PC-9 (cell line): ENCODE results near the gene RAB36. TPM values are rescaled to one million over a fixed set of nuclear protein-coding genes. Genes with fewer than 3 reads are reported as not detected.

Source experiments
- BruUV-seq: library from RNA; stranded (reverse); fragments of 400-500 nt; replicated peaks from 2 replicates; lab custom pipeline; 2021; lab: Mats Ljungman, UMichigan
- CTCF ChIA-PET: fragments of 300-600 bp; sonication (Branson Sonifier 250); formaldehyde crosslinking; loops from one replicate; lab custom pipeline; 2022; ENCODE audit warnings: antibody characterized with exemption; lab: Charles Lee
- POLR2A ChIA-PET: fragments of 300-600 bp; sonication (Branson Sonifier 250); formaldehyde crosslinking; loops from one replicate; lab custom pipeline; 2022; ENCODE audit warnings: antibody characterized with exemption; ENCODE audit not compliant: unreplicated experiment; lab: Charles Lee
- DNase-seq, 2 experiments: peaks; one replicate each; pipeline versions ENCODE4 v3.0.0 to v3.0.0-alpha.2; 2015 to 2022; ENCODE audit warnings: mixed read lengths in 1 of 2
- H2AFZ ChIP-seq: fragments of 200-600 bp; sonication (generic); 2 replicates; pipeline ENCODE4 v1.8.1; 2017; ENCODE audit warnings: antibody characterized with exemption
- H3F3A ChIP-seq: fragments of 200-600 bp; sonication (generic); 2 replicates; pipeline ENCODE4 v1.8.1; 2017; ENCODE audit warnings: antibody characterized with exemption, mild to moderate bottlenecking, low read depth; ENCODE audit not compliant: insufficient read depth
- H3K27ac ChIP-seq: fragments of 200-600 bp; sonication (generic); 2 replicates; pipeline ENCODE4 v1.6.1; 2016; ENCODE audit warnings: mixed run types
- H3K27me3 ChIP-seq: fragments of 200-600 bp; sonication (generic); 2 replicates; pipeline ENCODE4 v1.6.1; 2016; ENCODE audit warnings: low read depth, mixed run types; ENCODE audit not compliant: insufficient read depth
- H3K36me3 ChIP-seq: fragments of 200-600 bp; sonication (generic); 2 replicates; pipeline ENCODE4 v1.6.1; 2016; ENCODE audit warnings: low read depth, mixed run types
- H3K4me1 ChIP-seq: fragments of 200-600 bp; sonication (generic); replicated peaks from 2 replicates; pipeline ENCODE4 v1.6.1; 2016; ENCODE audit warnings: mixed run types; ENCODE audit not compliant: insufficient read depth
- H3K4me2 ChIP-seq: fragments of 200-600 bp; sonication (generic); 2 replicates; pipeline ENCODE4 v1.6.1; 2017; ENCODE audit warnings: mixed run types
- H3K4me3 ChIP-seq: fragments of 200-600 bp; sonication (generic); 2 replicates; pipeline ENCODE4 v1.6.1; 2016; ENCODE audit warnings: mixed run types
- H3K79me2 ChIP-seq: fragments of 200-600 bp; sonication (generic); 2 replicates; pipeline ENCODE4 v1.6.1; 2017; ENCODE audit warnings: low read depth, mixed run types
- H3K9me2 ChIP-seq: fragments of 200-600 bp; sonication (generic); 2 replicates; pipeline ENCODE4 v1.8.1; 2017; ENCODE audit warnings: mild to moderate bottlenecking; ENCODE audit not compliant: insufficient read depth
- H3K9me3 ChIP-seq: fragments of 200-600 bp; sonication (generic); 2 replicates; pipeline ENCODE4 v1.8.1; 2016; ENCODE audit warnings: low read depth; ENCODE audit not compliant: insufficient read depth
- H4K20me1 ChIP-seq: fragments of 200-600 bp; sonication (generic); 2 replicates; pipeline ENCODE4 v1.8.1; 2017; ENCODE audit not compliant: insufficient read depth
- CTCF ChIP-seq: fragments of 200-600 bp; sonication (generic); conservative IDR thresholded peaks from 2 replicates; pipeline ENCODE4 v1.6.1; 2017; ENCODE audit warnings: mixed run types, antibody characterized with exemption, mild to moderate bottlenecking, moderate library complexity
- EZH2 ChIP-seq: fragments of 200-600 bp; sonication (generic); IDR thresholded peaks from 2 replicates; pipeline ENCODE4 v1.8.0; 2017; ENCODE audit warnings: antibody characterized with exemption, low read depth
- intact Hi-C: fragments of 100-400 bp; cut with micrococcal nuclease; formaldehyde crosslinking; loops from one replicate; pipeline ENCODE4 v1.10.0; 2022; ENCODE audit not compliant: unreplicated experiment
- total RNA-seq: library from RNA; stranded (reverse); gene quantifications from 2 replicates; pipeline ENCODE4 v1.2.3, GENCODE V29; 2021

Gene RAB36
- total RNA-seq, 1 experiment from 2014 or later, result 6.8 TPM

- ChIA-PET CTCF (interaction anchor here (0.6 to 1.3 kb wide), 2 partner anchors 19 to 1014 kb away, joined by 4 to 7 read pairs; no protein-coding TSS in a partner anchor), POLR2A (no interaction called here)
- intact Hi-C loops, result no loop called here
- Histone ChIP-seq H2AFZ (no peak overlapping the region), H4K20me1 (no peaks in the 10 kb centered on the region), H3K9me2 (no peaks in the 10 kb centered on the region), H3K4me3 (no peak overlapping the region), H3K4me1 (no peaks in the 10 kb centered on the region), H3K27me3 (no peaks in the 10 kb centered on the region), H3K4me2 (no peak overlapping the region), H3K36me3 (no peaks in the 10 kb centered on the region), H3K9me3 (no peaks in the 10 kb centered on the region), H3K27ac (no peak overlapping the region), H3K79me2 (no peaks in the 10 kb centered on the region), H3F3A (no peaks in the 10 kb centered on the region)
- TF ChIP-seq CTCF, result no peak
- no peak for TF ChIP-seq EZH2
- DNase-seq, result no peak
- BruUV-seq, result no TSS peak
These were observed 18.4 kb downstream of the RAB36 start for GRCh38 chr22:23163665-23164064.

- no peaks in the 10 kb centered on the region for H4K20me1 ChIP-seq
- TF ChIP-seq CTCF (no peak), EZH2 (no peak)
- H3F3A ChIP-seq, result no peaks in the 10 kb centered on the region
- no peak overlapping the region for H3K27ac ChIP-seq
- H3K27me3 ChIP-seq, result no peaks in the 10 kb centered on the region
- no TSS peak for BruUV-seq
- intact Hi-C loops, result no loop called here
- H3K79me2 ChIP-seq, result no peaks in the 10 kb centered on the region
- no peak overlapping the region for H3K4me3 ChIP-seq
- H3K9me3 ChIP-seq, result no peaks in the 10 kb centered on the region
- ChIA-PET POLR2A (no interaction called here), CTCF (interaction anchor here (0.6 to 1.3 kb wide), 2 partner anchors 19 to 1014 kb away, joined by 4 to 7 read pairs; no protein-coding TSS in a partner anchor)
- H3K36me3 ChIP-seq, result no peaks in the 10 kb centered on the region
- H2AFZ ChIP-seq, result no peak overlapping the region
- no peak overlapping the region for H3K4me2 ChIP-seq
- DNase-seq, result no peak
- H3K9me2 ChIP-seq, result no peaks in the 10 kb centered on the region
- H3K4me1 ChIP-seq, result no peaks in the 10 kb centered on the region
These were observed 18.8 kb downstream of the RAB36 start for GRCh38 chr22:23164091-23164490.

- TF ChIP-seq CTCF, result no peak
- TF ChIP-seq EZH2, result no peak
- Histone ChIP-seq H3K9me2 (no peaks in the 10 kb centered on the region), H3K4me3 (no peak overlapping the region), H3K4me2 (no peak overlapping the region), H3K27me3 (no peaks in the 10 kb centered on the region), H3K27ac (no peak overlapping the region), H3K79me2 (no peaks in the 10 kb centered on the region), H2AFZ (no peak overlapping the region), H3F3A (no peaks in the 10 kb centered on the region), H3K9me3 (no peaks in the 10 kb centered on the region), H4K20me1 (no peaks in the 10 kb centered on the region), H3K4me1 (no peaks in the 10 kb centered on the region), H3K36me3 (no peaks in the 10 kb centered on the region)
- CTCF ChIA-PET, result no interaction called here
- POLR2A ChIA-PET, result no interaction called here
- no TSS peak for BruUV-seq
- intact Hi-C loops, result no loop called here
- no peak for DNase-seq
These were observed 21.0 kb downstream of the RAB36 start for GRCh38 chr22:23166042-23166831.
